Inflammatory macrophage (primary cell): ENCODE measurements around the gene RUNX2.

Experiments used
- DNase-seq, 2 donors: peaks; one replicate each; pipeline ENCODE4 v3.0.0-alpha.2; 2020 to 2022

Gene RUNX2

GRCh38 chr6:45592991-45593390 lies 264.9 kb downstream of the RUNX2 start:
- DNase-seq: no peak

- DNase-seq: no peak
Observed at GRCh38 chr6:45595010-45595851, 267.1 kb downstream of the RUNX2 start.

GRCh38 chr6:45597424-45597823 lies 269.3 kb downstream of the RUNX2 start:
- no peak for DNase-seq

GRCh38 chr6:45599053-45599452 lies 270.9 kb downstream of the RUNX2 start:
- no peak for DNase-seq

GRCh38 chr6:45605971-45606370 lies 277.8 kb downstream of the RUNX2 start:
- DNase-seq: no peak

GRCh38 chr6:45606831-45607400 lies 278.8 kb downstream of the RUNX2 start:
- no peak for DNase-seq

- no peak for DNase-seq
Observed at GRCh38 chr6:45607798-45608197, 279.7 kb downstream of the RUNX2 start.

GRCh38 chr6:45608252-45608913 lies 280.3 kb downstream of the RUNX2 start:
- no peak for DNase-seq

- DNase-seq: no peak
Observed at GRCh38 chr6:45609141-45609638, 281.1 kb downstream of the RUNX2 start.

- no peak for DNase-seq
Observed at GRCh38 chr6:45610374-45610773, 282.2 kb downstream of the RUNX2 start.

GRCh38 chr6:45610832-45611231 lies 282.7 kb downstream of the RUNX2 start:
- DNase-seq: no peak

- DNase-seq: no peak
Observed at GRCh38 chr6:45611491-45611890, 283.4 kb downstream of the RUNX2 start.

GRCh38 chr6:45613656-45614055 lies 285.5 kb downstream of the RUNX2 start:
- DNase-seq: no peak

GRCh38 chr6:45614488-45615285 lies 286.6 kb downstream of the RUNX2 start:
- DNase-seq: no peak

- DNase-seq: no peak
Observed at GRCh38 chr6:45616209-45616608, 288.1 kb downstream of the RUNX2 start.

- no peak for DNase-seq
Observed at GRCh38 chr6:45617441-45617840, 289.3 kb downstream of the RUNX2 start.

GRCh38 chr6:45618259-45618658 lies 290.1 kb downstream of the RUNX2 start:
- no peak for DNase-seq

GRCh38 chr6:45619211-45619760 lies 291.2 kb downstream of the RUNX2 start:
- no peak for DNase-seq

- DNase-seq: no peak
Observed at GRCh38 chr6:45619994-45620471, 291.9 kb downstream of the RUNX2 start.

GRCh38 chr6:45624228-45624627 lies 296.1 kb downstream of the RUNX2 start:
- no peak for DNase-seq

- DNase-seq: no peak
Observed at GRCh38 chr6:45625191-45625664, 297.1 kb downstream of the RUNX2 start.
